HepG2 (cell line): ENCODE results near the gene SMOC1. TPM values are rescaled to one million over a fixed set of nuclear protein-coding genes. Genes with fewer than 3 reads are reported as not detected.

Source experiments
- CBX2 ChIP-seq, 2 experiments: fragments of 200-600 bp in 1 of 2; sonication (generic); formaldehyde crosslinking in 1 of 2; IDR thresholded peaks; 2 replicates each; pipeline versions ENCODE4 v1.7.0 to v1.8.1; 2018 to 2022; ENCODE audit warnings: low read depth in 2 of 2, low read length in 1 of 2, mild to moderate bottlenecking in 1 of 2, missing genetic modification reagents in 1 of 2
- CENPBD1 ChIP-seq: sonication (generic); formaldehyde crosslinking; IDR thresholded peaks from 2 replicates; pipeline ENCODE4 v1.8.0; 2022; ENCODE audit warnings: missing genetic modification reagents, low read depth, mild to moderate bottlenecking, borderline replicate concordance
- DDIT3 ChIP-seq: sonication (generic); formaldehyde crosslinking; IDR thresholded peaks from 2 replicates; pipeline ENCODE4 v1.4.0; 2020; ENCODE audit warnings: mild to moderate bottlenecking, missing genetic modification reagents
- ISL2 ChIP-seq: sonication (generic); formaldehyde crosslinking; IDR thresholded peaks from 2 replicates; pipeline ENCODE4 v1.5.0; 2020; ENCODE audit warnings: missing genetic modification reagents
- JUNB ChIP-seq: sonication (generic); formaldehyde crosslinking; IDR thresholded peaks from 2 replicates; pipeline ENCODE4 v1.8.0; 2022; ENCODE audit warnings: missing genetic modification reagents, mild to moderate bottlenecking, borderline replicate concordance
- KAT7 ChIP-seq: IDR thresholded peaks from 2 replicates; pipeline ENCODE4 v1.6.1; 2018; ENCODE audit warnings: borderline replicate concordance, missing compliant biosample characterization
- POLR2A ChIP-seq, 2 experiments: IDR thresholded peaks; 2 replicates each; pipeline ENCODE4 v1.6.1; 2011; ENCODE audit warnings: low read depth in 2 of 2, low read length in 2 of 2, mild to moderate bottlenecking in 1 of 2, moderate library complexity in 1 of 2; ENCODE audit not compliant: insufficient read depth in 1 of 2
- REXO4 ChIP-seq: sonication (generic); formaldehyde crosslinking; IDR thresholded peaks from 2 replicates; pipeline ENCODE4 v1.8.0; 2022; ENCODE audit warnings: missing genetic modification reagents, mild to moderate bottlenecking, borderline replicate concordance
- SNRNP70 ChIP-seq: fragments of 200-400 bp; formaldehyde crosslinking; IDR thresholded peaks from 2 replicates; pipeline ENCODE4 v1.6.1; 2017; ENCODE audit warnings: mild to moderate bottlenecking, low read depth, low read length, moderate library complexity
- SP2 ChIP-seq: sonication (generic); formaldehyde crosslinking; IDR thresholded peaks from 2 replicates; pipeline ENCODE4 v1.5.1; 2020; ENCODE audit warnings: mild to moderate bottlenecking, missing genetic modification reagents
- TCF12 ChIP-seq, 2 experiments: fragments of 450-650 bp in 1 of 2; sonication (generic) in 1 of 2; formaldehyde crosslinking in 1 of 2; IDR thresholded peaks; 2 replicates each; pipeline versions ENCODE4 v1.6.1 to v1.8.0; 2017 to 2022; ENCODE audit warnings: antibody characterized with exemption in 1 of 2, mild to moderate bottlenecking in 1 of 2, missing genetic modification reagents in 1 of 2, moderate library complexity in 1 of 2
- XBP1 ChIP-seq: sonication (generic); formaldehyde crosslinking; IDR thresholded peaks from 2 replicates; pipeline ENCODE4 v1.5.0; 2020; ENCODE audit warnings: missing genetic modification reagents
- ZBTB4 ChIP-seq: sonication (generic); formaldehyde crosslinking; IDR thresholded peaks from 2 replicates; pipeline ENCODE4 v1.4.0; 2020; ENCODE audit warnings: missing genetic modification reagents, mild to moderate bottlenecking, borderline replicate concordance
- ZMYM3 ChIP-seq: sonication (generic); formaldehyde crosslinking; IDR thresholded peaks from 2 replicates; pipeline ENCODE4 v1.5.1; 2020; ENCODE audit warnings: mild to moderate bottlenecking, missing genetic modification reagents
- ZNF282 ChIP-seq: fragments of 450-650 bp; IDR thresholded peaks from 2 replicates; pipeline ENCODE4 v1.6.1; 2018; ENCODE audit not compliant: partially characterized antibody
- ZNF674 ChIP-seq: sonication (generic); formaldehyde crosslinking; IDR thresholded peaks from 2 replicates; pipeline ENCODE4 v1.5.0; 2020; ENCODE audit warnings: low read depth, mild to moderate bottlenecking, missing genetic modification reagents
- ZNF703 ChIP-seq: sonication (generic); formaldehyde crosslinking; IDR thresholded peaks from 2 replicates; pipeline ENCODE4 v1.5.1; 2020; ENCODE audit warnings: missing genetic modification reagents, mild to moderate bottlenecking, moderate library complexity, borderline replicate concordance
- ZNF749 ChIP-seq: sonication (generic); formaldehyde crosslinking; IDR thresholded peaks from 2 replicates; pipeline ENCODE4 v1.8.0; 2022; ENCODE audit warnings: mild to moderate bottlenecking, missing genetic modification reagents, moderate library complexity, borderline replicate concordance
- ZNF800 ChIP-seq: sonication (generic); formaldehyde crosslinking; IDR thresholded peaks from 2 replicates; pipeline ENCODE4 v1.4.0; 2020; ENCODE audit warnings: missing genetic modification reagents
- polyA plus RNA-seq, 8 experiments: library from polyadenylated mRNA; depleted of rRNA in 3 of 8; stranded (reverse) in 7 of 8; unstranded in 1 of 8; fragments of >200 nt; fragmentation: Illumina TruSeq in 4 of 8; extraction: Trizol in 4 of 8; gene quantifications; 2 replicates each; pipeline versions ENCODE4 v1.2.1 to v1.2.3, GENCODE V29; 2011 to 2016; ENCODE audit warnings: low read depth in 4 of 8, missing spikeins in 1 of 8, mixed read lengths in 1 of 8; ENCODE audit not compliant: insufficient read depth in 1 of 8
- total RNA-seq, 5 experiments: library from RNA; depleted of rRNA; stranded (reverse); fragments of >200 nt; fragmentation: Illumina TruSeq; extraction: Trizol; gene quantifications; 2 replicates each; pipeline ENCODE4 v1.2.3, GENCODE V29; 2016; ENCODE audit warnings: low read depth in 1 of 5
- TF ChIP-seq, protein P1 (sequence below): IDR thresholded peaks from 2 replicates; pipeline ENCODE4 v1.6.1; 2016; ENCODE audit warnings: low read depth, control low read depth

SMOC1 gene
- total and polyA plus RNA-seq, 2 of the 13 experiments (the other 11 are each of a cell fraction or from before 2014, with no cell fraction given) = 17.8 to 35.6 TPM

DNA sequence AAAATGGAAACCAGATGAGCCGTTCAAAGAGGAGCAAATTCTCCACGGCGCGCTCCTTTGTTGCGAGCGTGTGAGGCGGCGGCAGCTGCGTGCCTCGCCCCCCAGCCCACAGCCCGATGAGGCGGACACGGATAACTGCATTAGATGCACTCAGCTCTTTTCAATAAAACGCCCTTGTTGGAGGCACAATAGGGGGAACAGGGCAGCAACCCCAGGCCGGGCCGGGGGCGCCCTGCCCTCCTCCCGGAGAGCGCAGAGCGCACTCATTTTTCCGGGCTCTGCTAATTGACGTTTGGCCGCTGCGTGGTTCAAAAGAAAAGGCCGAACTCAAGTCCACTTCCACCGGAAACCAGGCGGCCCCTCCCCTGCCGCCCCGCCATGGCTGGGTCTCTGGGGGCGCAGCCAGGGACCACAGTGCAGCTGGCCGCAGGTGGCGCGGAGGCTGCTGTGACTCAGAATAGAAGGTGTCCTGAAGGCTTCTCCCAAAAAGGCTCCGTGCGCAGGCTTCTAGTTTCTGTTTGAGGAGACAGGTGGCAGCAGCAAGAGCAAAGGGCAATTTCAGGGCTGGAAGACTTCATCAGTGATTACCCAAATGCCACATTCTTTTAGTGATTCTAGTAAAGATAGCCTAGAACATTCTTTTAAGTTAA, 29.0 kb upstream of the SMOC1 start (continued):
- peak; percentile 62 for TF ChIP-seq ISL2
- no peak for TF ChIP-seq ZNF800
- no peak for TF ChIP-seq TCF12 (IDR thresholded peaks at IDR 0.05)
- TF ChIP-seq TCF12 (CRISPR knock-in tag; IDR thresholded peaks at IDR 0.05) = peak; percentile 61; the same call in 1 of the 2 replicates
- TF ChIP-seq SP2 (CRISPR knock-in tag) = no peak
- no peak for TF ChIP-seq CENPBD1
- TF ChIP-seq ZNF674 = no peak
- TF ChIP-seq ZMYM3 (CRISPR knock-in tag) = peak; percentile 59
- no peak for TF ChIP-seq SNRNP70
- TF ChIP-seq XBP1 = no peak
- TF ChIP-seq ZNF282 = no peak
- TF ChIP-seq ZBTB4 (CRISPR knock-in tag) = no peak
- no peak for TF ChIP-seq REXO4
- TF ChIP-seq, protein P1, sequence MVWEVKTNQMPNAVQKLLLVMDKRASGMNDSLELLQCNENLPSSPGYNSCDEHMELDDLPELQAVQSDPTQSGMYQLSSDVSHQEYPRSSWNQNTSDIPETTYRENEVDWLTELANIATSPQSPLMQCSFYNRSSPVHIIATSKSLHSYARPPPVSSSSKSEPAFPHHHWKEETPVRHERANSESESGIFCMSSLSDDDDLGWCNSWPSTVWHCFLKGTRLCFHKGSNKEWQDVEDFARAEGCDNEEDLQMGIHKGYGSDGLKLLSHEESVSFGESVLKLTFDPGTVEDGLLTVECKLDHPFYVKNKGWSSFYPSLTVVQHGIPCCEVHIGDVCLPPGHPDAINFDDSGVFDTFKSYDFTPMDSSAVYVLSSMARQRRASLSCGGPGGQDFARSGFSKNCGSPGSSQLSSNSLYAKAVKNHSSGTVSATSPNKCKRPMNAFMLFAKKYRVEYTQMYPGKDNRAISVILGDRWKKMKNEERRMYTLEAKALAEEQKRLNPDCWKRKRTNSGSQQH (CRISPR knock-in tag) = peak; percentile 79
- no peak for TF ChIP-seq JUNB
- TF ChIP-seq ZNF749 (CRISPR knock-in tag) = no peak
- peak; percentile 83; the same call in 1 of the 2 replicates for TF ChIP-seq KAT7 (CRISPR knock-in tag)
- TF ChIP-seq POLR2A (IDR thresholded peaks at IDR 0.05; ENCODE audit: insufficient read depth in 1 of 2, low read depth in 2 of 2, low read length in 2 of 2) = peak; percentile 72 to 89
- no peak for TF ChIP-seq CBX2 (IDR thresholded peaks at IDR 0.05; ENCODE audit: low read depth, low read length)
- no peak for TF ChIP-seq CBX2 (CRISPR knock-in tag; IDR thresholded peaks at IDR 0.05; ENCODE audit: low read depth)
- peak; percentile 82 for TF ChIP-seq ZNF703
- no peak for TF ChIP-seq DDIT3 (CRISPR knock-in tag)
